Muscle of arm (tissue), 14 donors: ENCODE results near the gene AP1S2. TPM values are rescaled to one million over a fixed set of nuclear protein-coding genes. Genes with fewer than 3 reads are reported as not detected.
A peak's percentile ranks its signal among the peaks of the same experiment; 100 is the strongest.
"Not testable (repeated sequence)": the region's sequence is repeated elsewhere in the genome, so short reads cannot be mapped to it uniquely, and the experiment has no call there.

ENCODE experiments used
- DNase-seq: peaks from one replicate; pipeline ENCODE4 v3.0.0-alpha.2; 2013
- long read RNA-seq, 11 donors: transcript quantifications; one replicate each; lab custom pipeline, GENCODE V29; 2026
- polyA plus RNA-seq, 12 donors: library from polyadenylated mRNA; unstranded; fragments of 120-200 nt; gene quantifications; one replicate each; pipeline ENCODE4 v1.2.1, GENCODE V29; 2013; ENCODE audit not compliant: insufficient read length in 12 of 12

Gene AP1S2
- polyA plus RNA-seq = 10 to 100 TPM in 11 of 12 donors, not detected in 1; 38.3 to 71.2 (median 52.1) TPM
- long read RNA-seq, donor 1, transcript AP1S2-201 (5 exons, 2,237 nt) = major isoform, 14 of 14 reads
- long read RNA-seq, donor 1, partial matches to known transcripts = 0 of 14 reads
- long read RNA-seq, donor 1, other reads (novel, unspliced or antisense) = 0 of 14 reads
- long read RNA-seq, donor 2, transcript AP1S2-201 (5 exons, 2,237 nt) = major isoform, 13 of 18 reads
- long read RNA-seq, donor 2, partial matches to known transcripts = 0 of 18 reads
- long read RNA-seq, donor 2, other reads (novel, unspliced or antisense) = 5 of 18 reads
- long read RNA-seq, donor 3, partial matches to known transcripts = 0 of 3 reads
- long read RNA-seq, donor 3, other reads (novel, unspliced or antisense) = 0 of 3 reads
- long read RNA-seq, donor 4, partial matches to known transcripts = 0 of 3 reads
- long read RNA-seq, donor 4, other reads (novel, unspliced or antisense) = 0 of 3 reads
- long read RNA-seq, donor 5, transcript AP1S2-201 (5 exons, 2,237 nt) = major isoform, 10 of 17 reads
- long read RNA-seq, donor 5, partial matches to known transcripts = 0 of 17 reads
- long read RNA-seq, donor 5, other reads (novel, unspliced or antisense) = 7 of 17 reads
- long read RNA-seq, donor 6, transcript AP1S2-201 (5 exons, 2,237 nt) = major isoform, 7 of 7 reads
- long read RNA-seq, donor 6, partial matches to known transcripts = 0 of 7 reads
- long read RNA-seq, donor 6, other reads (novel, unspliced or antisense) = 0 of 7 reads
- long read RNA-seq, donor 7, partial matches to known transcripts = 0 of 4 reads
- long read RNA-seq, donor 7, other reads (novel, unspliced or antisense) = 0 of 4 reads
- long read RNA-seq, donor 8, transcript AP1S2-201 (5 exons, 2,237 nt) = major isoform, 8 of 16 reads
- long read RNA-seq, donor 8, partial matches to known transcripts = 8 of 16 reads
- long read RNA-seq, donor 8, other reads (novel, unspliced or antisense) = 0 of 16 reads
- long read RNA-seq, donor 9, transcript AP1S2-201 (5 exons, 2,237 nt) = major isoform, 7 of 7 reads
- long read RNA-seq, donor 9, partial matches to known transcripts = 0 of 7 reads
- long read RNA-seq, donor 9, other reads (novel, unspliced or antisense) = 0 of 7 reads
- long read RNA-seq, donor 10, partial matches to known transcripts = 0 of 3 reads
- long read RNA-seq, donor 10, other reads (novel, unspliced or antisense) = 0 of 3 reads
- long read RNA-seq, donor 11, transcript AP1S2-201 (5 exons, 2,237 nt) = major isoform, 11 of 12 reads
- long read RNA-seq, donor 11, partial matches to known transcripts = 0 of 12 reads
- long read RNA-seq, donor 11, other reads (novel, unspliced or antisense) = 0 of 12 reads

- DNase-seq = peak; percentile 90
Measured at GRCh38 chrX:15854712-15855567, at the start of gene AP1S2. Gene AP1S2 (minus strand): TSS chrX:15854813. CDS start chrX:15852524, 2,289 bp downstream.

GRCh38 chrX:15903186-15903681 is 48.6 kb upstream of the AP1S2 start:
- DNase-seq = no peak

- no peak for DNase-seq
Measured at GRCh38 chrX:15895334-15895733, 40.7 kb upstream of the AP1S2 start.

- DNase-seq = no peak
Measured at GRCh38 chrX:15894724-15895123, 40.1 kb upstream of the AP1S2 start.

GRCh38 chrX:15890463-15890862 is 35.9 kb upstream of the AP1S2 start:
- no peak for DNase-seq

GRCh38 chrX:15888062-15888461 is 33.4 kb upstream of the AP1S2 start:
- DNase-seq = no peak

- no peak for DNase-seq
Measured at GRCh38 chrX:15883540-15883863, 28.9 kb upstream of the AP1S2 start.

- no peak for DNase-seq
Measured at GRCh38 chrX:15882704-15883539, 28.3 kb upstream of the AP1S2 start.

GRCh38 chrX:15881381-15881897 is 26.8 kb upstream of the AP1S2 start:
- DNase-seq = no peak

GRCh38 chrX:15877914-15878313 is 23.3 kb upstream of the AP1S2 start:
- not testable (repeated sequence) for DNase-seq

- DNase-seq = no peak
Measured at GRCh38 chrX:15877380-15877779, 22.8 kb upstream of the AP1S2 start.

GRCh38 chrX:15874672-15875071 is 20.1 kb upstream of the AP1S2 start:
- no peak for DNase-seq

- no peak for DNase-seq
Measured at GRCh38 chrX:15873566-15873965, 19.0 kb upstream of the AP1S2 start.

GRCh38 chrX:15870310-15870709 is 15.7 kb upstream of the AP1S2 start:
- no peak for DNase-seq

- no peak for DNase-seq
Measured at GRCh38 chrX:15869695-15870094, 15.1 kb upstream of the AP1S2 start.

GRCh38 chrX:15866147-15866546 is 11.5 kb upstream of the AP1S2 start:
- no peak for DNase-seq

- DNase-seq = no peak
Measured at GRCh38 chrX:15864629-15865028, 10.0 kb upstream of the AP1S2 start.

GRCh38 chrX:15864023-15864422 is 9.4 kb upstream of the AP1S2 start:
- DNase-seq = no peak

- no peak for DNase-seq
Measured at GRCh38 chrX:15860921-15861320, 6.3 kb upstream of the AP1S2 start.

- no peak for DNase-seq
Measured at GRCh38 chrX:15858051-15858450, 3.4 kb upstream of the AP1S2 start.
